ENCODE results near the gene FOXP1. TPM values are rescaled to one million over a fixed set of nuclear protein-coding genes. Genes with fewer than 3 reads are reported as not detected.

Gene FOXP1
- total RNA-seq, 1 donor, result 195 TPM

GRCh38 chr3:71518089-71518488 lies 65.4 kb downstream of the FOXP1 start:
- Histone ChIP-seq H3K4me2 (ENCODE audit: insufficient read depth, low read length) (no peak overlapping the region), H3K79me2 (ENCODE audit: insufficient read depth, low read length) (peaks cover 92% of the 10 kb centered on the region), H2AFZ (ENCODE audit: low read length) (no peak overlapping the region), H3K27ac (ENCODE audit: low read depth, low read length) (no peak overlapping the region), H3K9me3 (ENCODE audit: low read depth, low read length) (no peaks in the 10 kb centered on the region), H4K20me1 (ENCODE audit: insufficient read depth, low read length) (peaks cover 2% of the 10 kb centered on the region), H3K4me1 (ENCODE audit: insufficient read depth, low read length) (peaks cover 24% of the 10 kb centered on the region), H3K27me3 (ENCODE audit: insufficient read depth, low read length) (no peaks in the 10 kb centered on the region), H3K36me3 (ENCODE audit: insufficient read depth, low read length) (peaks cover 5% of the 10 kb centered on the region), H3K4me3 (ENCODE audit: insufficient read depth, low read length) (no peak overlapping the region)
- TF ChIP-seq, protein P1, sequence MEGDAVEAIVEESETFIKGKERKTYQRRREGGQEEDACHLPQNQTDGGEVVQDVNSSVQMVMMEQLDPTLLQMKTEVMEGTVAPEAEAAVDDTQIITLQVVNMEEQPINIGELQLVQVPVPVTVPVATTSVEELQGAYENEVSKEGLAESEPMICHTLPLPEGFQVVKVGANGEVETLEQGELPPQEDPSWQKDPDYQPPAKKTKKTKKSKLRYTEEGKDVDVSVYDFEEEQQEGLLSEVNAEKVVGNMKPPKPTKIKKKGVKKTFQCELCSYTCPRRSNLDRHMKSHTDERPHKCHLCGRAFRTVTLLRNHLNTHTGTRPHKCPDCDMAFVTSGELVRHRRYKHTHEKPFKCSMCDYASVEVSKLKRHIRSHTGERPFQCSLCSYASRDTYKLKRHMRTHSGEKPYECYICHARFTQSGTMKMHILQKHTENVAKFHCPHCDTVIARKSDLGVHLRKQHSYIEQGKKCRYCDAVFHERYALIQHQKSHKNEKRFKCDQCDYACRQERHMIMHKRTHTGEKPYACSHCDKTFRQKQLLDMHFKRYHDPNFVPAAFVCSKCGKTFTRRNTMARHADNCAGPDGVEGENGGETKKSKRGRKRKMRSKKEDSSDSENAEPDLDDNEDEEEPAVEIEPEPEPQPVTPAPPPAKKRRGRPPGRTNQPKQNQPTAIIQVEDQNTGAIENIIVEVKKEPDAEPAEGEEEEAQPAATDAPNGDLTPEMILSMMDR (IDR thresholded peaks at IDR 0.05; ENCODE audit: extremely low read depth, low read depth, low read length), result no peak
- no peak for DNase-seq (ENCODE audit: insufficient read length, low spot score, missing footprints)

DNA sequence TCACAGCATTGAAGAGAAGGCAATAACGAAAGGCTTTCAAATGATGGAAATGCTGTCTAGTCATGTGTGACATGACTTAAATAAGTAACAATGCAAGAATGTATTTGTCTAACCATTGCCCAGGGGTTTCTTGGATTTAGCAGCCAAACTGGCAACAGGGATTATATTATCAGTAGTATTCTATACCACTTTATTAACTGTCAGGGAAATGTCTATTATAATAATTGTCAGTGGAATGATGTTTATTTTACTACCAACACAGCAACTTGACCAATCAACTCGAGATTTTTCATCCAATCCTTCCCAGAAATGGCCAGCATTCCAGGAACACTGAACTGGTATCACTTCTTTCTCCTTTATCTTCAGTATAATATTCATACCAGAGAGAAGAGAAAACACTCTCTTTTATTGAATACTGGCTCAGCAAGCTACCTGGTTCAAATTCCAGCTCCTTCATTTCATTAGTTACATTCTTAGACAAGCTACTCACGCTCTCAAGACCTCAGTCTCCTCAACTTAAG lies 66.2 kb downstream of the FOXP1 start:
- no peak for DNase-seq (ENCODE audit: insufficient read length, low spot score, missing footprints)
- Histone ChIP-seq H3K27ac (ENCODE audit: low read depth, low read length) (peak overlapping the region; percentile 1), H3K27me3 (ENCODE audit: insufficient read depth, low read length) (no peaks in the 10 kb centered on the region), H3K9me3 (ENCODE audit: low read depth, low read length) (no peaks in the 10 kb centered on the region), H2AFZ (ENCODE audit: low read length) (no peak overlapping the region), H3K79me2 (ENCODE audit: insufficient read depth, low read length) (peaks cover 92% of the 10 kb centered on the region), H3K4me3 (ENCODE audit: insufficient read depth, low read length) (no peak overlapping the region), H3K36me3 (ENCODE audit: insufficient read depth, low read length) (no peaks in the 10 kb centered on the region), H3K4me1 (ENCODE audit: insufficient read depth, low read length) (peaks cover 28% of the 10 kb centered on the region), H3K4me2 (ENCODE audit: insufficient read depth, low read length) (no peak overlapping the region), H4K20me1 (ENCODE audit: insufficient read depth, low read length) (peaks cover 2% of the 10 kb centered on the region)
- TF ChIP-seq, protein P1 (IDR thresholded peaks at IDR 0.05; ENCODE audit: extremely low read depth, low read depth, low read length), result no peak

- H3K27ac ChIP-seq (ENCODE audit: low read depth, low read length), result no peak overlapping the region
- H4K20me1 ChIP-seq (ENCODE audit: insufficient read depth, low read length), result peaks cover 2% of the 10 kb centered on the region
- H3K9me3 ChIP-seq (ENCODE audit: low read depth, low read length), result no peaks in the 10 kb centered on the region
- H3K79me2 ChIP-seq (ENCODE audit: insufficient read depth, low read length), result peaks cover 85% of the 10 kb centered on the region
- no peak overlapping the region for H3K4me2 ChIP-seq (ENCODE audit: insufficient read depth, low read length)
- no peak overlapping the region for H2AFZ ChIP-seq (ENCODE audit: low read length)
- no peak overlapping the region for H3K4me3 ChIP-seq (ENCODE audit: insufficient read depth, low read length)
- H3K27me3 ChIP-seq (ENCODE audit: insufficient read depth, low read length), result no peaks in the 10 kb centered on the region
- DNase-seq (ENCODE audit: insufficient read length, low spot score, missing footprints), result no peak
- TF ChIP-seq, protein P1 (IDR thresholded peaks at IDR 0.05; ENCODE audit: extremely low read depth, low read depth, low read length), result no peak
- peaks cover 39% of the 10 kb centered on the region for H3K4me1 ChIP-seq (ENCODE audit: insufficient read depth, low read length)
- no peaks in the 10 kb centered on the region for H3K36me3 ChIP-seq (ENCODE audit: insufficient read depth, low read length)
Measured at GRCh38 chr3:71515636-71516365, 67.7 kb downstream of the FOXP1 start.

DNA sequence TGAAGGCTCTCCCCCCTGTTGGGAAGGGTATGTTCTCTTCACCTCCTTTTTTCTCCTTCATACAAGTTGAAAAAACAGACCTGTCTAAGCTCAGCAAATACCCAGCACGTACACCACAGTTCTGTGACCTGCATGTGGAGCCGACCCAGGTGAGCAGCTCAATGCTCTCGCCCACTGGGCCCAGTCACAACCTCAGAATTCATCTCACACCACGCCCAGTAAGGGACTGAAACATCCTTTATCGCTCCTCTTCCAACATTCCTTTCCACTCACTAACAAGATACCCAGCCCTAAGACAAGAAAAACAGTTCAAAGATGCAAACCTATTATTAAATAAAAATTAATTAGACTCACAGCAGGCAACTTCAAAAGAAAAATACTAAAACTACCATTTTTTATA lies 68.9 kb downstream of the FOXP1 start:
- Histone ChIP-seq H3K4me3 (ENCODE audit: insufficient read depth, low read length) (no peak overlapping the region), H3K27me3 (ENCODE audit: insufficient read depth, low read length) (no peaks in the 10 kb centered on the region), H3K27ac (ENCODE audit: low read depth, low read length) (peak overlapping the region; percentile 31), H2AFZ (ENCODE audit: low read length) (no peak overlapping the region), H3K4me1 (ENCODE audit: insufficient read depth, low read length) (peaks cover 48% of the 10 kb centered on the region), H3K4me2 (ENCODE audit: insufficient read depth, low read length) (no peak overlapping the region), H4K20me1 (ENCODE audit: insufficient read depth, low read length) (no peaks in the 10 kb centered on the region), H3K9me3 (ENCODE audit: low read depth, low read length) (no peaks in the 10 kb centered on the region), H3K36me3 (ENCODE audit: insufficient read depth, low read length) (no peaks in the 10 kb centered on the region), H3K79me2 (ENCODE audit: insufficient read depth, low read length) (peaks cover 75% of the 10 kb centered on the region)
- TF ChIP-seq, protein P1 (IDR thresholded peaks at IDR 0.05; ENCODE audit: extremely low read depth, low read depth, low read length), result no peak
- DNase-seq (ENCODE audit: insufficient read length, low spot score, missing footprints), result no peak
